ENCODE data around the gene ZNF385D.
"Not testable (repeated sequence)": the region's sequence is repeated elsewhere in the genome, so short reads cannot be mapped to it uniquely, and the experiment has no call there.

Gene ZNF385D

DNA sequence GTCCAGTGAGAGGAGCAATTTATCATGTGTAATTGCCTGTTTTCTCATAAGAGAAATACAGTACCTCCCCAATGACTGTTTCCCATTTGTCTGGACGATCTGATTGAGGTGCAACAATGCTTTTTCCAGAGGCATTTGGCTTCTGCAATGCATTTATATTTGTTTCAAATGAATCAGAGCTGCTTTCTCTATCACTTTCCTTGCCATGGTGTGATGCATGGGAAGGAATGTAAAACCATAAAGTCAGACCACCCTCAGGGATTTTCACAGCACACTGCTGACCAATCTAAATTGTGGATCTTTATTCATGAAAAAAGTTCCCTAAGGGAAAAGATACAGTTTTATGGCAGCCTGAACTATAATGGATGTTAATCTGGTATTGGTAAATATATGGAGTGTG, 333.0 kb downstream of the ZNF385D start:
- no peaks in the 10 kb centered on the region for H3K4me1 Mint-ChIP-seq (ENCODE audit: low read depth)
- peaks cover 18% of the 10 kb centered on the region for H3K9me3 Mint-ChIP-seq
- H3K27me3 Mint-ChIP-seq, result no peaks in the 10 kb centered on the region
- DNase-seq, result no peak
- no peaks in the 10 kb centered on the region for H3K36me3 Mint-ChIP-seq (ENCODE audit: low read depth)
- no peak overlapping the region for H3K4me3 Mint-ChIP-seq
- no peak overlapping the region for H3K27ac Mint-ChIP-seq

DNA sequence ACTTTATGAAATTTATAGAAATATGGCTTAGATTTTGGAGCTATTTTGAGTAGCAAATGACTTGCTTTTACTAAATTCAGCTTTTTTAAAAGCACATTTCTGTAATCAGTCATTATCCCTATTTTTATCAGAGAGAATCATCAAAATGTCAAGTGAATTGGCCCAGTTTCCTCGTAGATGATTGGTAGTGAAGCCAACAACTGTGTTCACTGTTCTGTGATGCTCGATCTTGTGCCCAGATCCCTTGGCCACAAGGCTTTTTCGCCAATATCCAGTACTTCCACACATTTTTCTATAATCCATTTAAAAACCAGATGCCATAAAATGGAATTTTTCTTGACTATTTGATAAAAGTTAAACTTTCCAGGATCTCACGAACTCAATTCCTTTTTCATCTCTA, 336.5 kb downstream of the ZNF385D start:
- H3K36me3 Mint-ChIP-seq (ENCODE audit: low read depth), result no peaks in the 10 kb centered on the region
- no peaks in the 10 kb centered on the region for H3K27me3 Mint-ChIP-seq
- no peak overlapping the region for H3K4me3 Mint-ChIP-seq
- peaks cover 9% of the 10 kb centered on the region for H3K9me3 Mint-ChIP-seq
- H3K27ac Mint-ChIP-seq, result no peak overlapping the region
- no peaks in the 10 kb centered on the region for H3K4me1 Mint-ChIP-seq (ENCODE audit: low read depth)
- no peak for DNase-seq

DNA sequence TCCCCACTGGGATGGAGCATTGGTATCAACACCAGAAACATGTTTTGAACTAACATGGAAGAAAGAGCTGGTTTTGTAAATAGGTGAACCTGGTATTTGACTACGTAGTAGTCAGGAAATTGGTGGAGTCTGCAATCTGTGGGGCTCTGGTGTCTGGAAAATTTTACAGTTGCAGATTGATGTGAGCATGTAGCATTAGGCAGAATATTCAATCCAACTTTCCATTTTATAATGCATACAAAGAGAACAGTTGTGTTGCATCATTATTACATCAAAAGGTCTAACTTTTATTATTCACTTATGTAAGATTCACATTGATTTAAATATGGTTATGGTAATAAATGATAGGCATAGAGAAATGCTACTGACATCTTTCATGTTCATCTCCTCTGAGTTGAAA, 340.0 kb downstream of the ZNF385D start:
- Mint-ChIP-seq H3K27ac (no peak overlapping the region), H3K36me3 (ENCODE audit: low read depth) (no peaks in the 10 kb centered on the region), H3K9me3 (peaks cover 7% of the 10 kb centered on the region), H3K27me3 (no peaks in the 10 kb centered on the region), H3K4me3 (no peak overlapping the region), H3K4me1 (ENCODE audit: low read depth) (no peaks in the 10 kb centered on the region)
- no peak for DNase-seq

DNA sequence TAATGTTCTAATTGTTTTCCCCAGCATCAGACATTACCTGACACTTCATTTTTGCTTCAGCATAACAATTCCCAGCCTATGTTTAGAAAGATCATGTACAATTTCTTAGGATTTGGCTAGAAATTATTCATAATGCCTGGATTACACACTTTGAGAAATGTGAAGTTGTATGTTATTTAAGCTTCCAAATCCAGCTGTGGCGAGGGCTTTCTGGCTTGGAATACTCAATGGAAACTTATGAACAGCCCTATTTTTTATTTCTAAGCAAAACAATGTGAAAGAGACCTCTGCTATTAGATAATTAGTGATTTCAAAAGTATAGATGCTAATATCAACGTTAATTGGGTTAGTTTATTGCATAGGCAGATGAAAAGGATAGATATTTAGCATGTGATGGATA, 341.6 kb downstream of the ZNF385D start:
- no peak overlapping the region for H3K4me3 Mint-ChIP-seq
- DNase-seq, result no peak
- H3K27me3 Mint-ChIP-seq, result no peaks in the 10 kb centered on the region
- H3K4me1 Mint-ChIP-seq (ENCODE audit: low read depth), result no peaks in the 10 kb centered on the region
- H3K9me3 Mint-ChIP-seq, result peaks cover 13% of the 10 kb centered on the region
- H3K36me3 Mint-ChIP-seq (ENCODE audit: low read depth), result no peaks in the 10 kb centered on the region
- no peak overlapping the region for H3K27ac Mint-ChIP-seq

DNA sequence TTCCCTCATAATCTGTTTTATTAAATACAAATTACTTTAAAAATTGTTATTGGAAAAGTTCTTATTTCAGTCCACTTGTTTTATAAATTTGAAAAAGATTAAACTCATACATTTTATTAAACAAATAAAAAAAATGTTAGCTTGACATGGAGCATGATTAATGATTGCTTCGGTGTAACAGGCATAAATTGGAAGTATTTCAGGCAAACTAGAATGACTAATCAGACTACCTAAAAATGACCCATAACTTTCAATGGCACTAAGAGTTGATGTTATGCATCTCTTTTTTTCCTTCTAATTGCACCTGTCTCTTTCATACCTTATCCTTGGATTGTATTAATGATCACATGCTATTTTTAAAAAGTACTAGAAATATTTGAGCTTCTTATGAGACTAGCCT, 343.3 kb downstream of the ZNF385D start:
- H3K9me3 Mint-ChIP-seq, result peaks cover 14% of the 10 kb centered on the region
- H3K27ac Mint-ChIP-seq, result no peak overlapping the region
- no peaks in the 10 kb centered on the region for H3K27me3 Mint-ChIP-seq
- DNase-seq, result no peak
- no peak overlapping the region for H3K4me3 Mint-ChIP-seq
- H3K4me1 Mint-ChIP-seq (ENCODE audit: low read depth), result no peaks in the 10 kb centered on the region
- no peaks in the 10 kb centered on the region for H3K36me3 Mint-ChIP-seq (ENCODE audit: low read depth)

DNA sequence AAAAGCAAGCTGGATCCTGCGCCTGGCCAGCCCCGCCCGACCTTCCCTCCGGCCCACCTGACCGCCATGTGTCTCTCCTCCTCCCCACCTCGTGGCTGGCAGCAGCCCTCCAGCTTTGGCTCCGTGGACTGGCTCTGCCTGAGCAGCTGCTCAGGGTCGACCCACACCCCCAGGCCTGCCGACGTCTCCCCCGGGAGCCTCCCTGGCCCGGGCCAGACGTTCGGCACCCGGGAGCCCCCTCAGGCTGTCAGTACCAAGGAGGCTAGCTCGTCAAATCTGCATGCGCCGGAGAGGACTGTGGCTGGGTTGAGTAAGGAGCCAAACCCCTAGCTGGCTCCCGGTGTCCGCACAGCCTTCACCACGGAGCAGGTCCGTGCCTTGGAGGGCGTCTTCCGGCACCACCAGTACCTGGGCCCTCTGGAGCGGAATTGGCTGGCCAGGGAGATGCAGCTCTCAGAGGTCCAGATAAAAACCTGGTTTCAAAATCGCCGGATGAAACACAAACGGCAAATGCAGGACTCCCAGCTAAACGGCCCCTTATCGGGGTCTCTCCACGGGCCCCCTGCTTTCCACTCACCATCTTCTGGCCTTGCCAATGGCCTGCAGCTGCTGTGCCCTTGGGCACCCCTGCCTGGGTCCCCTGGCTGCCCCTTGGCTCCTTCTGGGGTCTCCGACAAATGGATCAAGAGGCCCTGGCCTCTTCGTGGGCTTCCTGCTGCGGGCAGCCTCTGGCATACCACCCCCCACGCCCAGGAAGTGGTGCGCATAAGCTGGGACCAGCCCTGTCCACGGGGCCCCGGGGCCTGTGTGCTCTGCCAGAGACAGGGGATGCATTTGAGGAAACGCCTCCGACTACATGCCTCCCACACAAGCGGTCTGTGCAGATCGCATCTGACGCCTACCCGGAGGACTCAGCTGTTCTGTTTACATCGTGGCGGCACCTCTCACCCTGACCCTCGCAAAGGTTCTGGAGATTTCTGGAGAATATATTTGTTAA, 345.0 kb downstream of the ZNF385D start:
- H3K36me3 Mint-ChIP-seq (ENCODE audit: low read depth), result no peaks in the 10 kb centered on the region
- H3K4me3 Mint-ChIP-seq, result no peak overlapping the region
- H3K27me3 Mint-ChIP-seq, result no peaks in the 10 kb centered on the region
- no peak for DNase-seq
- H3K9me3 Mint-ChIP-seq, result peaks cover 17% of the 10 kb centered on the region
- no peaks in the 10 kb centered on the region for H3K4me1 Mint-ChIP-seq (ENCODE audit: low read depth)
- no peak overlapping the region for H3K27ac Mint-ChIP-seq

DNA sequence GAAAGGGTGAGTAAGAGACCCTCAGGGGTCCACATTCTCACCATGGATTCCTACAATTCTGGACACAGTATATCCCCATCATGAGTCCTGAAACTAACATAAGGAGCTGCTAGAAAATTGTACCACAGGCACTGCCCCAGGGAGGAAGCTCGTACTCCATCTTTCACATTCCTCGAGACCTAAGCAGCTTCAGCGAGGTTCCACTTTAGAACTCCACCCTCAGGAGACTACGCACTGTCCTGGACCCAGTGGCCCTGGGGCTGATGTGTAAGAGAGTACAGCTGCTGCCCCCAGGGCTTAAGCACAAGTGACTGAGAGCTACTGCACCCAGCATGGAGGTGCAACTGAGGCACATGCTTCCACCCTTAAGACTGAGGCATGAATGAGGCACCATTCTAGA, 352.5 kb downstream of the ZNF385D start:
- Mint-ChIP-seq H3K4me3 (no peak overlapping the region), H3K4me1 (ENCODE audit: low read depth) (no peaks in the 10 kb centered on the region), H3K36me3 (ENCODE audit: low read depth) (no peaks in the 10 kb centered on the region), H3K27me3 (no peaks in the 10 kb centered on the region), H3K9me3 (peaks cover 13% of the 10 kb centered on the region), H3K27ac (no peak overlapping the region)
- DNase-seq, result no peak

DNA sequence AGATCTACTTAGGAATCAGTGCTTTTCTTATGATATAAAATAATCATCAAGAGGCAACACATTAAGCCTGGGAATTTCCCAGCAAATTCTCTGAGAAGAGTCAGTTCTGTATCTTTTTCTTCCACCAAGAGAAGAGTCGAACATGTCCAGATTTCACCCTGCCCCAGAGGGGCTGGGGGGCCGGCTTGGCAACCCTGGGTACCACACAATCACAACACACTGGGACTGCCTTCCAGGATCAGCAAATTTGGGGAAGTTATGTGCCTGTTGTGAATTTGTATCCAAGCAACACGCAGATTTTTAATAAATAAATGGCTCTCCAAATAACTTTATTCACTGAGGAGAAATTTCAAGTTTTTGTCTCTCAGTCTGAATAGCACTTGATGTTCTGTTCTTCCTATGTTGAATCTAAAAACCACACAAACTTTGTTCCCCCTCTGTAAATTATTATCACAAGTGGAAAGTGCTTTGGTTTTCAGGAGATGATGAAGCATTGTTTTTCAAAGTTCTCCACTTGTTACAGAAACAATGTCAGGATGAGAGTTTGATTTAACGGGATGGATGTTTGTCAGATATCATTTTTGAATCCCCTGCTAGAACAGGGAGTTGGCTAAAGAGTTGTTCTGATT, 357.2 kb downstream of the ZNF385D start:
- Mint-ChIP-seq H3K9me3 (peaks cover 5% of the 10 kb centered on the region), H3K36me3 (ENCODE audit: low read depth) (no peaks in the 10 kb centered on the region), H3K27me3 (no peaks in the 10 kb centered on the region), H3K4me3 (no peak overlapping the region), H3K27ac (no peak overlapping the region), H3K4me1 (ENCODE audit: low read depth) (no peaks in the 10 kb centered on the region)
- DNase-seq, result no peak

DNA sequence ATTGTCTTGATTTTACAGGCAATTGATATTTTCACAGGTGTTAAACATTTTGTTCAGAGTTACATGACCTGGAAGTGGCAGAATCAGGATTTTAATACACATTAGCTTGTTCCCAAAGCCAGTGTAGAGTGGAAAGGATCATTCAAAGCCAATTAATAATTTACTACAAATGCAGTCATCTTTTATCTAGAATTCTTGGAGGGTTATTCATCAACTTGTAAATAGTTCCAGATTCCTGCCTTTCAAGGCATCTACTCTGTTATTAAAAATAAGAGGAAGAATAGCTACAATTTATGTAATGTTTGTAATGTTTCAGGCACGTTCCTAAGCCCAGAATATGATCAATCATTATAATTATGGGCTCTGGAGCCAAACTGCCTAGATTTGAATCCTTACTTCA, 358.5 kb downstream of the ZNF385D start:
- DNase-seq, result no peak
- Mint-ChIP-seq H3K4me3 (no peak overlapping the region), H3K36me3 (ENCODE audit: low read depth) (no peaks in the 10 kb centered on the region), H3K27ac (no peak overlapping the region), H3K4me1 (ENCODE audit: low read depth) (no peaks in the 10 kb centered on the region), H3K9me3 (peaks cover 5% of the 10 kb centered on the region), H3K27me3 (no peaks in the 10 kb centered on the region)

DNA sequence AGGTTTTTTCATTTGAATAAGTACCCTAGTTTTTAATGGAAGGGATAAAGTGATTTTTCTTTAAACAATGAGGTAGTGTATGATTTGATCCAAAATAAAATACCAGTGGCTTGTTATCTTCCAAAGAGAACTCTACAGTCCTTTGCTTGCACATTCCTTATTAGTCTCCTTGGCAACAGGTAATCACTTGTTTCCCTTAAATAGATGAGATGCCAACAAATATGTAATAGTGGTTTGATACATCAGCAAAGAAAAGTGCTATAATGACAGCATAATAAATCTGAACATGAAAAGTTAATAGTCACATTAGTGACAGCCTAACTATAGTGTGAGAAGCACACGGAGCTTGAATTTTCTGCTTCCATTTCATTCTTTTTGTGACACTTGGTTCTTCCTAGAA, 360.2 kb downstream of the ZNF385D start:
- no peaks in the 10 kb centered on the region for H3K4me1 Mint-ChIP-seq (ENCODE audit: low read depth)
- H3K9me3 Mint-ChIP-seq, result peaks cover 7% of the 10 kb centered on the region
- DNase-seq, result no peak
- no peak overlapping the region for H3K27ac Mint-ChIP-seq
- no peaks in the 10 kb centered on the region for H3K27me3 Mint-ChIP-seq
- H3K4me3 Mint-ChIP-seq, result no peak overlapping the region
- H3K36me3 Mint-ChIP-seq (ENCODE audit: low read depth), result no peaks in the 10 kb centered on the region

DNA sequence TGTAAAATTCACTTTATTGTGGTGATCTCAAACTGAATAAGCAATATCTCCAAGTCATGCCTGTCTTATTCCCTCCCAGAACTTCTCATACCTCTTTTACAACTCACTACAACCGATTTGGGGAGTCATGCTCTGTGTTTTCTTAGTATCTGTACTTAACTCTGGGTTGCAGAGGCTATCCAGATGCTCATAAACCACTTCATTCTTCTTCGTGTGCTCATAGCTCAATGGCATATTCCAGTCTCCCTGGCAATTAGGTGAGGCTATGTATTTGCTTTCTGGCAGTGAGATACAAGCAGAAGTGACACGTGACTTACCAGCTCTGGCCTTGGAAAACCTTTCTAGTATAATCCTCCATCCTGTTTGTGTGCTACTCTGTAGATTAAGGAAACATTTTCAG, 360.9 kb downstream of the ZNF385D start:
- Mint-ChIP-seq H3K4me3 (no peak overlapping the region), H3K36me3 (ENCODE audit: low read depth) (no peaks in the 10 kb centered on the region), H3K4me1 (ENCODE audit: low read depth) (no peaks in the 10 kb centered on the region), H3K27ac (no peak overlapping the region), H3K9me3 (peaks cover 14% of the 10 kb centered on the region), H3K27me3 (no peaks in the 10 kb centered on the region)
- DNase-seq, result no peak

DNA sequence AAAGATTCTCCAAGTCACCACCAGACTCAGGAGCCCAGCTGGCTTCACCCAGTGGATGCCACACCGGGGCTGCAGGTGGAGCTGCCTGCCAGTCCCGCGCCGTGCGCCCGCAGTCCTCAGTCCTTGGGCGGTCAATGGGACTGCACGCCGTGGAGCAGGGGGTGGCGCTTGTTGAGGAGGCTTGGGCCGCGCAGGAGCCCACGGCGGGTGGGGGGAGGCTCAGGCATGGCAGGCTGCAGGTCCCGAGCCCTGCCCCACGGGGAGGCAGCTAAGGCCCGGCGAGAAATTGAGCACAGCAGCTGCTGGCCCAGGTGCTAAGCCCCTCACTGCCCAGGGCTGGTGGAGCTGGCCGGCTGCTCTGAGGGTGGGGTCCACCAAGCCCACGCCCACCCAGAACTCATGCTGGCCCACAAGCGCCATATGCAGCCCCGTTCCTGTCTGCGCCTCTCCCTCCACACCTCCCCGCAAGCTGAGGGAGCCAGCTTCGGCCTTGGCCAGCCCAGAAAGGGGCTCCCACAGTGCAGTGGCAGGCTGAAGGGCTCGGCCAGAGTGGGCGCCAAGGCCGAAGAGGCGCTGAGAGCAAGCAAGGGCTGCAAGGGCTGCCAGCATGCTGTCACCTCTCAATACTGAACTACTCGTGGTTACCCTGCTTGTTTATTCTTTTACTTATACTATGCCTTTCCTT, 363.7 kb downstream of the ZNF385D start:
- not testable (repeated sequence) for H3K4me3 Mint-ChIP-seq; DNase-seq; H3K27me3 Mint-ChIP-seq; H3K4me1 Mint-ChIP-seq (ENCODE audit: low read depth); H3K36me3 Mint-ChIP-seq (ENCODE audit: low read depth); H3K27ac Mint-ChIP-seq
- peaks cover 11% of the 10 kb centered on the region for H3K9me3 Mint-ChIP-seq

DNA sequence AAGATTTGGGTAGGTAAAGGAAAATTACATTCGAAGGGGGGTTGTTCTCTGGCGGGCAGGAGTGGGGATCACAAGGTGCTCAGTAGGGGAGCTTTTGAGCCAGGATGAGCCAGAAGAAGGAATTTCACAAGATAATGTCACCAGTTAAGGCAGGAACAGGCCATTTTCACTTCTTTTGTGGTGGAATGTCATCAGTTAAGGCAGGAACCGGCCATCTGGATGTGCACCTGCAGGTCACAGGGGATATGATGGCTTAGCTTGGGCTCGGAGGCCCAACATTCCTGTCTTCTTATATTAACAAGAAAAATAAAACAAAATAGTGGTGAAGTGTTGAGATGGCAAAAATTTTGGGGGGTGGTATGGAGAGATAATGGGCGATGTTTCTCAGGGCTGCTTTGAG, 373.0 kb downstream of the ZNF385D start:
- not testable (repeated sequence) for H3K27me3 Mint-ChIP-seq; DNase-seq; H3K4me1 Mint-ChIP-seq (ENCODE audit: low read depth); H3K4me3 Mint-ChIP-seq; H3K27ac Mint-ChIP-seq; H3K36me3 Mint-ChIP-seq (ENCODE audit: low read depth); H3K9me3 Mint-ChIP-seq

DNA sequence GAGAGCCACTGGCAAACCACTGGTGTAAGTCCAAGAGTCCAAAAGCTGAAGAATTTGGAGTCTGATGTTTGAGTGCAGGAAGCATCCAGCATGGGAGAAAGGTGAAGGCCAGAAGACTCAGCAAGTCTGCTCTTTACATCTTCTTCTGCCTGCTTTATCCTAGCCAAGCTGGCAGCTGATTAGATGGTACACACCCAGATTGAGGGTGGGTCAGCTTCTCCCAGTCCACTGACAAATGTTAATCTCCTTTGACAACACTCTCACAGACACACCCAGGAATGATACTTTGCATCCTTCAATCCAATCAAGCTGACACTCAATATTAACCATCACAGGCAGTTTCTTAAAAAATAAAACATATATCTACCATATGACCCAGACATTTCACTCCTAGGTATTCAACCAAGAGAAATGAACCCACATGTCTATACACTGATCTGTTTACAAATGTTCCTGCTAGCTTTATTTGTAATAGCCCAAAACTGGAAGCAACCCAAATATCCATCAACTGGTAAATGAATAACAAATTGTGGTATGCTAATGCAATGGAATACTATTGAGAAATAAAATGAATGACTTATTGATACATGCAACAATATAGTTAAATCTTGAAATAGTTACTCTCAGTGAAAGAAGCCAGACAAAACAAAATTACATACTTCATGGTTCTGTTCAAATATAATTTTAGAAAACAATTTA, 373.8 kb downstream of the ZNF385D start:
- Mint-ChIP-seq H3K4me1 (ENCODE audit: low read depth) (no peaks in the 10 kb centered on the region), H3K27me3 (no peaks in the 10 kb centered on the region), H3K36me3 (ENCODE audit: low read depth) (no peaks in the 10 kb centered on the region), H3K4me3 (no peak overlapping the region), H3K9me3 (peaks cover 5% of the 10 kb centered on the region), H3K27ac (no peak overlapping the region)
- DNase-seq, result no peak
